HG02798 (cell line): Measurements from ENCODE around the gene OR10A3.

Experiments used
- ATAC-seq: cut with Tn5 transposase; IDR thresholded peaks from one replicate; pipeline ENCODE4 v1.9.1; 2021; ENCODE audit warnings: mild to moderate bottlenecking; ENCODE audit not compliant: unreplicated experiment, poor library complexity

OR10A3 gene

GRCh38 chr11:7894251-7894650 is 47.3 kb downstream of the OR10A3 start:
- no peak for ATAC-seq

DNA sequence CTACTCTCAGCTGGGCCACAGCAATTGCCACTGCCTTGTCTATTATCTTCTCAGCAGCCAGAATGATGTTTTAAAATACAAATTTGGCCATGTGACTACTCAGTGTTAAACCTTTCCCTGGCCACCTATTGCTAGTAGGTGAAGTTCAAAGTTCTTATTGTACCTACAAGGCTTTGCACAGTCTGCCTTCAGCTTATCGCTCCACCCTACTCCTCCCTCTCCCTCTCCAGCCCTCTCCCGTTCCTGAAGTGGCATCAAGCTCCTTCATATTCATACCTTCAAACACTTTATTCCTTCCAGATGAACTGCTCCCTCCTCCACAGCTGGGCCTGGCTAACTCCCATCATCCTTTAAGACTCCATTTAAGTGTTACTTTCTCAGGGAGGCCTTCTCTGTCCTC is 47.7 kb downstream of the OR10A3 start:
- ATAC-seq = no peak

DNA sequence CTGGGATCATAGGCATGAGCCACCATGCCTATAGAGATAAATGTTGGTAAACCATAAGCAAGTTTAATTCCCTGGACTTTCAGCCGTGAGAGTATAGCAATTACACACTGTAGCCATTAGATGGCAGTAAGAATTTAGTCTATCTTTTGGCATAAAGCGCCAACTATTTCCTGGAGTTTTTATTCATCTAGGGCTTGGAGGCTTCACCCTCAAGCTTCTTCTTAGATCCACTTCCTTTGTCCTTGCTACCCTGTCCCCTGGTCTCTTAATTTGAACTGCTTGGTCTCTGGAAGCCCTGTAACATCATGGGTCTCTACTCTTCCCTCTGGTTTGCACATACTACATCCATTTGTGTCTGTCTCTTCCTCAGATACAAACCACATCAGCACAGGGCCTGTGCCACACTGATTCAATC is 48.7 kb downstream of the OR10A3 start:
- peak; percentile 71 for ATAC-seq

GRCh38 chr11:7892059-7892699 is 49.3 kb downstream of the OR10A3 start:
- ATAC-seq = peak; percentile 63

GRCh38 chr11:7890417-7891172 is 50.9 kb downstream of the OR10A3 start:
- ATAC-seq = no peak

- ATAC-seq = peak; percentile 55
Observed at GRCh38 chr11:7889985-7890384, 51.5 kb downstream of the OR10A3 start.
